Astrocyte of the spinal cord (primary cell): Measurements from ENCODE around the gene KCNG4.

Source experiments
- DNase-seq: peaks from one replicate; pipeline ENCODE4 v3.0.0; 2011; ENCODE audit warnings: low read depth, low spot score
- H3K4me3 ChIP-seq: 2 replicates; pipeline ENCODE4 v1.5.1; 2011; ENCODE audit warnings: low read depth, mild to moderate bottlenecking, low read length, moderate library complexity
- CTCF ChIP-seq: IDR thresholded peaks from 2 replicates; pipeline ENCODE4 v1.5.1; 2012; ENCODE audit warnings: low read depth, mild to moderate bottlenecking, low read length, inconsistent platforms
- in situ Hi-C: cut with HindIII; loops from 2 replicates; pipeline ENCODE4 v1.10.0; 2017; ENCODE audit warnings: low sequenced_read_pairs

Gene KCNG4

GRCh38 chr16:84169765-84170310 is 70.0 kb downstream of the KCNG4 start:
- no peak for DNase-seq
- TF ChIP-seq CTCF, result no peak
- in situ Hi-C loops, result no loop called here
- H3K4me3 ChIP-seq, result no peak overlapping the region
